Liver (tissue), 9 donors: Measurements from ENCODE around the gene ULBP1. TPM values are rescaled to one million over a fixed set of nuclear protein-coding genes. Genes with fewer than 3 reads are reported as not detected.

Experiments
- DNase-seq: peaks from one replicate; pipeline ENCODE4 v3.0.0-alpha.2; 2017; ENCODE audit warnings: low spot score
- H3K27ac ChIP-seq, 2 donors: one replicate each; pipeline ENCODE4 v1.7.0; 2013; ENCODE audit warnings: inconsistent platforms in 2 of 2, low read length in 2 of 2, control low read depth in 1 of 2, low read depth in 1 of 2, mild to moderate bottlenecking in 1 of 2
- H3K27me3 ChIP-seq, 4 donors: one replicate each; pipeline versions ENCODE4 v1.6.1 to v1.7.0; 2013; ENCODE audit warnings: low read length in 3 of 4, inconsistent platforms in 1 of 4, mild to moderate bottlenecking in 1 of 4, moderate library complexity in 1 of 4; ENCODE audit not compliant: control insufficient read depth in 4 of 4, insufficient read depth in 4 of 4
- H3K36me3 ChIP-seq, 4 donors: one replicate each; pipeline versions ENCODE4 v1.6.1 to v1.7.0; 2013; ENCODE audit warnings: low read length in 3 of 4, mild to moderate bottlenecking in 3 of 4, low read depth in 1 of 4, moderate library complexity in 1 of 4; ENCODE audit not compliant: control insufficient read depth in 4 of 4, insufficient read depth in 3 of 4
- H3K4me1 ChIP-seq, 4 donors: one replicate each; pipeline versions ENCODE4 v1.6.1 to v1.7.0; 2013; ENCODE audit warnings: low read length in 3 of 4, mild to moderate bottlenecking in 3 of 4, moderate library complexity in 1 of 4; ENCODE audit not compliant: control insufficient read depth in 4 of 4, insufficient read depth in 4 of 4
- H3K4me3 ChIP-seq, 3 donors: one replicate each; pipeline versions ENCODE4 v1.6.1 to v1.7.0; 2013; ENCODE audit warnings: low read length in 3 of 3, control low read depth in 1 of 3, low read depth in 1 of 3, mild to moderate bottlenecking in 1 of 3
- H3K9ac ChIP-seq, 2 donors: one replicate each; pipeline ENCODE4 v1.7.0; 2013; ENCODE audit warnings: low read length in 2 of 2, mild to moderate bottlenecking in 2 of 2, moderate library complexity in 2 of 2, control low read depth in 1 of 2, low read depth in 1 of 2
- H3K9me3 ChIP-seq, 4 donors: one replicate each; pipeline versions ENCODE4 v1.6.1 to v1.7.0; 2013; ENCODE audit warnings: low read length in 3 of 4; ENCODE audit not compliant: control insufficient read depth in 4 of 4
- ATF3 ChIP-seq: IDR thresholded peaks from 2 replicates; pipeline ENCODE4 v1.6.1; 2016; ENCODE audit warnings: antibody characterized with exemption
- CTCF ChIP-seq: fragments of 150-350 bp; IDR thresholded peaks from 2 replicates; pipeline ENCODE4 v1.5.1; 2017; ENCODE audit warnings: improper control_type of control experiment, low read depth, low read length; ENCODE audit not compliant: missing input control
- EGR1 ChIP-seq, 2 donors: IDR thresholded peaks; 2 replicates each; pipeline ENCODE4 v1.6.1; 2016 to 2018; ENCODE audit warnings: antibody characterized with exemption in 2 of 2, low read depth in 2 of 2
- FOXA1 ChIP-seq: IDR thresholded peaks from 2 replicates; pipeline ENCODE4 v1.6.1; 2016; ENCODE audit warnings: antibody characterized with exemption
- FOXA2 ChIP-seq: IDR thresholded peaks from 2 replicates; pipeline ENCODE4 v1.6.1; 2016; ENCODE audit warnings: antibody characterized with exemption
- GABPA ChIP-seq, 2 donors: IDR thresholded peaks in 1 of 2; conservative IDR thresholded peaks in 1 of 2; 2 replicates each; pipeline ENCODE4 v1.6.1; 2016; ENCODE audit warnings: antibody characterized with exemption in 2 of 2, mild to moderate bottlenecking in 1 of 2, moderate library complexity in 1 of 2
- HNF4A ChIP-seq, 2 donors: conservative IDR thresholded peaks; 2 replicates each; pipeline ENCODE4 v1.6.1; 2016; ENCODE audit warnings: antibody characterized with exemption in 2 of 2, mild to moderate bottlenecking in 2 of 2
- HNF4G ChIP-seq: IDR thresholded peaks from 2 replicates; pipeline ENCODE4 v1.6.1; 2016; ENCODE audit warnings: antibody characterized with exemption
- JUND ChIP-seq, 2 donors: IDR thresholded peaks; 2 replicates each; pipeline ENCODE4 v1.6.1; 2016; ENCODE audit warnings: antibody characterized with exemption in 2 of 2
- MAX ChIP-seq: IDR thresholded peaks from 2 replicates; pipeline ENCODE4 v1.6.1; 2016; ENCODE audit warnings: antibody characterized with exemption
- NR2F2 ChIP-seq: IDR thresholded peaks from 2 replicates; pipeline ENCODE4 v1.6.1; 2016; ENCODE audit warnings: antibody characterized with exemption
- RAD21 ChIP-seq, 2 donors: IDR thresholded peaks; 2 replicates each; pipeline ENCODE4 v1.6.1; 2016; ENCODE audit warnings: antibody characterized with exemption in 2 of 2, mild to moderate bottlenecking in 2 of 2
- REST ChIP-seq: IDR thresholded peaks from 2 replicates; pipeline ENCODE4 v1.6.1; 2016; ENCODE audit warnings: antibody characterized with exemption, mild to moderate bottlenecking
- RXRA ChIP-seq, 2 donors: IDR thresholded peaks; 2 replicates each; pipeline ENCODE4 v1.6.1; 2017 to 2018; ENCODE audit warnings: antibody characterized with exemption in 2 of 2, mild to moderate bottlenecking in 1 of 2
- SP1 ChIP-seq: IDR thresholded peaks from 2 replicates; pipeline ENCODE4 v1.6.1; 2018; ENCODE audit warnings: antibody characterized with exemption, mild to moderate bottlenecking
- TAF1 ChIP-seq: conservative IDR thresholded peaks from 2 replicates; pipeline ENCODE4 v1.6.1; 2016; ENCODE audit warnings: antibody characterized with exemption, mild to moderate bottlenecking
- YY1 ChIP-seq: IDR thresholded peaks from 2 replicates; pipeline ENCODE4 v1.6.1; 2016; ENCODE audit warnings: antibody characterized with exemption, mild to moderate bottlenecking
- ZBTB33 ChIP-seq: IDR thresholded peaks from 2 replicates; pipeline ENCODE4 v1.6.1; 2016; ENCODE audit warnings: antibody characterized with exemption
- WGBS: extraction: QIAGEN DNeasy Blood & Tissue Kit; methylation state at CpG from one replicate; pipeline ENCODE4 v1.1.7; 2013; 5-methylcytosine and 5-hydroxymethylcytosine counted together
- polyA plus RNA-seq, 2 donors: library from polyadenylated mRNA; stranded (reverse) in 1 of 2; unstranded in 1 of 2; fragments of 200-250 nt in 1 of 2; fragments of >200 nt in 1 of 2; fragmentation: Nextera tagmentation in 1 of 2; extraction: Ambion mirVana in 1 of 2; gene quantifications; one replicate each; pipeline versions ENCODE4 v1.2.1 to v1.2.3, GENCODE V29; 2013 to 2015
- total RNA-seq, 2 donors: library from RNA; depleted of rRNA; stranded (reverse); fragments of >200 nt; gene quantifications; one replicate each; pipeline ENCODE4 v1.2.3, GENCODE V29; 2014
- donor health status: healthy.
- donor health status: healthy.
- donor health status: healthy.
- donor health status: healthy.
- donor health status: healthy.

Gene ULBP1
- total and polyA plus RNA-seq, 4 donors = under 0.01 to 0.05 (median 0.03) TPM; not detected in 1

GRCh38 chr6:149935246-149935645 is 28.5 kb upstream of the ULBP1 start:
- H3K9ac ChIP-seq = no peak overlapping the region
- no peaks in the 10 kb centered on the region for H3K9me3 ChIP-seq
- TF ChIP-seq FOXA1 (no peak), GABPA (IDR thresholded peaks at IDR 0.05 in 1 of 2, conservative IDR thresholded peaks at IDR 0.05 in 1 of 2) (no peak), REST (no peak), RAD21 (IDR thresholded peaks at IDR 0.05) (no peak), EGR1 (IDR thresholded peaks at IDR 0.05; ENCODE audit: low read depth in 2 of 2) (no peak), CTCF (no peak), MAX (no peak), HNF4G (no peak), ZBTB33 (no peak), RXRA (IDR thresholded peaks at IDR 0.05) (no peak), NR2F2 (no peak), ATF3 (no peak), FOXA2 (no peak), YY1 (no peak), HNF4A (conservative IDR thresholded peaks at IDR 0.05) (no peak), TAF1 (no peak), SP1 (no peak)
- peaks cover 3 to 13% (median 9%) of the 10 kb centered on the region in 4 donors for H3K4me1 ChIP-seq
- peaks cover 0 to 31% (median 11%) of the 10 kb centered on the region in 4 donors for H3K27me3 ChIP-seq
- no peaks in the 10 kb centered on the region for H3K36me3 ChIP-seq
- DNase-seq = no peak
- no peak overlapping the region for H3K27ac ChIP-seq
- H3K4me3 ChIP-seq = no peak overlapping the region
- 48% methylated on average over 4 of the region's 4 CpGs for WGBS

GRCh38 chr6:149935668-149936067 is 28.1 kb upstream of the ULBP1 start:
- Histone ChIP-seq H3K4me1 (peaks cover 3 to 15% (median 9%) of the 10 kb centered on the region in 4 donors), H3K27ac (no peak overlapping the region), H3K9me3 (no peaks in the 10 kb centered on the region), H3K9ac (no peak overlapping the region), H3K27me3 (peaks cover 0 to 32% (median 14%) of the 10 kb centered on the region in 4 donors), H3K36me3 (no peaks in the 10 kb centered on the region), H3K4me3 (no peak overlapping the region)
- WGBS = 36% methylated on average over 2 of the region's 2 CpGs
- DNase-seq = no peak
- TF ChIP-seq REST (no peak), SP1 (no peak), FOXA2 (no peak), ATF3 (no peak), YY1 (no peak), FOXA1 (no peak), CTCF (no peak), RAD21 (IDR thresholded peaks at IDR 0.05) (no peak), RXRA (IDR thresholded peaks at IDR 0.05) (no peak), TAF1 (no peak), JUND (IDR thresholded peaks at IDR 0.05) (no peak)
